Activated T-helper 17 cell treated with anti-CD3 and anti-CD28 coated beads, Interleukin-2, amount 50 U/mL, for 72 hours (primary cell): ENCODE results near the gene MBP. TPM values are rescaled to one million over a fixed set of nuclear protein-coding genes. Genes with fewer than 3 reads are reported as not detected.
"Not testable (repeated sequence)": the region's sequence is repeated elsewhere in the genome, so short reads cannot be mapped to it uniquely, and the experiment has no call there.

Experiments used
- ATAC-seq: fragments of 150-1000 bp; cut with Tn5 transposase; replicated peaks from 2 replicates; pipeline ENCODE4 v1.10.0; 2021; ENCODE audit warnings: mild to moderate bottlenecking, moderate library complexity
- H3K27ac Mint-ChIP-seq: one replicate; pipeline ENCODE4 v1.8.0; 2022; ENCODE audit warnings: mixed read lengths
- H3K27me3 Mint-ChIP-seq: one replicate; pipeline ENCODE4 v1.8.0; 2022; ENCODE audit warnings: mixed read lengths
- H3K36me3 Mint-ChIP-seq: one replicate; pipeline ENCODE4 v1.8.0; 2022; ENCODE audit warnings: low read depth, mild to moderate bottlenecking, mixed read lengths
- H3K4me1 Mint-ChIP-seq: one replicate; pipeline ENCODE4 v1.8.0; 2022; ENCODE audit warnings: mixed read lengths
- H3K4me3 Mint-ChIP-seq: one replicate; pipeline ENCODE4 v1.8.0; 2022; ENCODE audit warnings: mild to moderate bottlenecking, mixed read lengths
- H3K9me3 Mint-ChIP-seq: one replicate; pipeline ENCODE4 v1.8.0; 2022; ENCODE audit warnings: mixed read lengths
- total RNA-seq, 2 donors: library from RNA; stranded (reverse); gene quantifications; one replicate each; pipeline ENCODE4 v1.2.3, GENCODE V29; 2022

The MBP gene
- total RNA-seq, 2 donors from 2014 or later, result 55.7 to 66.5 TPM

GRCh38 chr18:76972241-76972640 is 160.3 kb downstream of the MBP start:
- ATAC-seq, result no peak
- no peaks in the 10 kb centered on the region for H3K9me3 Mint-ChIP-seq
- no peaks in the 10 kb centered on the region for H3K27me3 Mint-ChIP-seq
- no peak overlapping the region for H3K4me3 Mint-ChIP-seq
- no peak overlapping the region for H3K27ac Mint-ChIP-seq
- H3K4me1 Mint-ChIP-seq, result no peaks in the 10 kb centered on the region
- peaks cover 13% of the 10 kb centered on the region for H3K36me3 Mint-ChIP-seq

GRCh38 chr18:76970770-76971559 is 161.6 kb downstream of the MBP start:
- H3K4me1 Mint-ChIP-seq, result no peaks in the 10 kb centered on the region
- ATAC-seq, result no peak
- H3K4me3 Mint-ChIP-seq, result no peak overlapping the region
- H3K9me3 Mint-ChIP-seq, result no peaks in the 10 kb centered on the region
- H3K27ac Mint-ChIP-seq, result no peak overlapping the region
- H3K27me3 Mint-ChIP-seq, result no peaks in the 10 kb centered on the region
- peaks cover 13% of the 10 kb centered on the region for H3K36me3 Mint-ChIP-seq

GRCh38 chr18:76967721-76968472 is 164.7 kb downstream of the MBP start:
- Mint-ChIP-seq H3K9me3 (no peaks in the 10 kb centered on the region), H3K4me3 (no peak overlapping the region), H3K36me3 (peaks cover 13% of the 10 kb centered on the region), H3K27me3 (no peaks in the 10 kb centered on the region), H3K4me1 (peaks cover 22% of the 10 kb centered on the region), H3K27ac (no peak overlapping the region)
- ATAC-seq, result peak; percentile 39

GRCh38 chr18:76967299-76967698 is 165.3 kb downstream of the MBP start:
- ATAC-seq, H3K27ac Mint-ChIP-seq, H3K9me3 Mint-ChIP-seq, H3K4me3 Mint-ChIP-seq, H3K27me3 Mint-ChIP-seq: not testable (repeated sequence)
- peaks cover 13% of the 10 kb centered on the region for H3K36me3 Mint-ChIP-seq
- H3K4me1 Mint-ChIP-seq, result peaks cover 24% of the 10 kb centered on the region

DNA sequence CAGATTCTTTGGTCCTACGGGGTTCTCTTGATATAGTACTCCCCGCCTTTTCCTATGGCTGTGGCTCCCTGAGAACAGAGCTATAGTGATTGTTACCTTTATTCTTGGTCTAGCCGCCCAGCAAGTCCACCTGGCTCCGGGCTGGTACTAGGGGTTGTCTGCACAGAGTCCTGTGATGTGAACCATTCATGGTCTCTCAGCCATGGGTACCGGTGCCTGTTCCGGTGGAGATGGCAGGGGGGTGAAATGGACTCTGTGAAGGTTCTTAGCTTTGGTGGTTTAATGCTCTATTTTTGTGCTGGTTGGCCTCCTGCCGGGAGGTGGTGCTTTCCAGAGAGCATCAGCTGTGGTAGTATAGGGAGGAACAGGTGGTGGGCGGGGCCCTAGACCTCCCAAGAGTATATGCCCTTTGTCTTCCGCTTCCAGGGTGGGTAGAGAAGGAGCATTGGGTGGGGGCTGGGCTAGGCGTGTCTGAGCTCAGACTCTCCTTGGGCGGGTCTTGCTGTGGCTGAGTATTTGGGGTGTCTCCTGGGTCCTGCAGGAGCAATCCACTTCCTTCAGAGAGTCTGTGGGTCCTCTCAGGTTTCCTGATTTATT is 166.9 kb downstream of the MBP start:
- not testable (repeated sequence) for H3K27me3 Mint-ChIP-seq, ATAC-seq, H3K4me3 Mint-ChIP-seq, H3K9me3 Mint-ChIP-seq
- H3K4me1 Mint-ChIP-seq, result peaks cover 24% of the 10 kb centered on the region
- peak overlapping the region; percentile 13 for H3K27ac Mint-ChIP-seq
- peaks cover 13% of the 10 kb centered on the region for H3K36me3 Mint-ChIP-seq

DNA sequence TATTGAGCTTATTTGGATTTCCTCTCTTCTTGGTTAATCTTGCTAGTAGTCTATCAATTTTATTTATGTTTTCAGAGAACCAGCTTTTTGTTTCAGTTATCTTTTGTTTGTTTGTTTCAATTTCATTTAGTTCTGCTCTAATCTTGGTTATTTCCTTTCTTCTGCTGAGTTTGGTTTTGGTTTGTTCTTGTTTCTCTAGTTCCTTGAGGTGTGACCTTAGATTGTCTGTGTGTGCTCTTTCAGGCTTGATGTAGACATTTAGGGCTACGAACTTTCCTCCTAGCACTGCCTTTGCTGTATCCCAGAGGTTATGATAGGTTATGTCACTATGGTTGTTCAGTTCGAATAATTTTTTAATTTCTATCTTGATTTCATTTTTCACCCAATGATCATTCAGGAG is 168.6 kb downstream of the MBP start:
- Mint-ChIP-seq H3K4me3 (peak overlapping the region; percentile 13), H3K36me3 (peaks cover 5% of the 10 kb centered on the region), H3K9me3 (no peaks in the 10 kb centered on the region), H3K4me1 (peaks cover 24% of the 10 kb centered on the region), H3K27ac (peak overlapping the region; percentile 63), H3K27me3 (no peaks in the 10 kb centered on the region)
- ATAC-seq, result no peak

DNA sequence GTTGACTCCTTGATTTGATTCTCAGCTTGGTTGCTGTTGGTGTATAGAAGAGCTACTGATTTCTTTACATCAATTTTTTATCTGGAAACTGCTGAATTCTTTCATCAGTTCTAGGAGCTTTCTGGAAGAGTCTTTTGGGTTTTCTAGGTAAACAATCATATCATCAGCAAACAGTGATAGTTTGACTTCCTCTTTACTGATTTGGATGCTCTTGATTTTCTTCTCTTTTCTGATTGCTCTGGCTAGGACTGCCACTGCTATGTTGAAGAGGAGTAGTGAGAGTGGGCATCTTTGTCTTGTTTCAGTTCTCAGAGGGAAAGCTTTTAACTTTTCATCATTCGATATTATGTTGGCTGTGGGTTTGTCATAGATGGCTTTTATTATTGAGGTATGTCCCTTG is 169.7 kb downstream of the MBP start:
- Mint-ChIP-seq H3K27me3 (no peaks in the 10 kb centered on the region), H3K4me1 (peaks cover 24% of the 10 kb centered on the region), H3K4me3 (no peak overlapping the region), H3K27ac (peak overlapping the region; percentile 63), H3K36me3 (peaks cover under 1% of the 10 kb centered on the region), H3K9me3 (no peaks in the 10 kb centered on the region)
- ATAC-seq, result no peak

DNA sequence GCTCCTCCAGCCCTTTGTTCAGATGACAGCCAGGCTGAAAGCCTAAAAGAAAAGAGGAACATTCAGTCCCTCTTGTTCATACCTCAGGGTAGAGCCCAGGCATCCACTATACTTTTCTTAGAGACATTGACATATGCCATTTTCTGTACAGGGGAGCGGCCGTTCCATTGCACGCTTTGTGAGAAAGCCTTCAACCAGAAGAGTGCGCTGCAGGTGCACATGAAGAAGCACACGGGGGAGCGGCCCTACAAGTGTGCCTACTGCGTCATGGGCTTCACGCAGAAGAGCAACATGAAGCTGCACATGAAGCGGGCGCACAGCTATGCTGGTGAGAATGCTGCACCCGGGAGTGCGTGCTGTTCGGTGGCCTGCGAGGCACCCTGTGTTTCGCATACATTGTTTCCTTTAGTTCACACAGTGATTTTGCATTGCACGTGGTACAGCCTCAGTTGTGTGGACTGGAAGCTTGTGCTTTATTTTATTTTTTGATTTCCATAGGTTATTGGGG is 172.0 kb downstream of the MBP start:
- Mint-ChIP-seq H3K36me3 (peaks cover 24% of the 10 kb centered on the region), H3K4me3 (no peak overlapping the region), H3K27me3 (no peaks in the 10 kb centered on the region), H3K4me1 (peaks cover 24% of the 10 kb centered on the region), H3K9me3 (no peaks in the 10 kb centered on the region), H3K27ac (peak overlapping the region; percentile 15)
- no peak for ATAC-seq

DNA sequence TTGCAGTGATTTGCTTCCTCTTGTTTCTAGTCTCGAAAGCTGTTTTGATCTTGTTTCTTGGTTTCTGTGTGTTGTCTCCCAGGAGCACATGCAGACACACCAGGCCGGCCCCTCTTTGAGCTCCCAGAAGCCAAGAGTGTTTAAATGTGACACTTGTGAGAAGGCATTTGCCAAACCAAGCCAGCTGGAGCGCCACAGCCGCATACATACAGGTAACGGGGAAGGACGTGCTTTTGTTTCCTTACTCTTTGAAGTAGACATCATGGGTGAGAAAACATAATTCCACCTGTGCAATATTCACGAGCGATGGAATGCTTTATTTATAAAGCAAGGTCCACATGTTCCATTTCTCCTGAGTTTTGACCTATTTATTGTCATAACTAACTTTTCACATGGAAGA is 173.0 kb downstream of the MBP start:
- peaks cover 25% of the 10 kb centered on the region for H3K36me3 Mint-ChIP-seq

GRCh38 chr18:76958692-76959341 is 173.8 kb downstream of the MBP start:
- Mint-ChIP-seq H3K9me3 (no peaks in the 10 kb centered on the region), H3K27me3 (no peaks in the 10 kb centered on the region), H3K4me1 (peaks cover 11% of the 10 kb centered on the region), H3K4me3 (no peak overlapping the region), H3K27ac (no peak overlapping the region), H3K36me3 (peaks cover 33% of the 10 kb centered on the region)
- ATAC-seq, result no peak

More for the DNA sequence above, 173.0 kb downstream of the MBP start:
- Mint-ChIP-seq H3K4me1 (peaks cover 16% of the 10 kb centered on the region), H3K27me3 (no peaks in the 10 kb centered on the region), H3K4me3 (no peak overlapping the region), H3K27ac (no peak overlapping the region), H3K9me3 (no peaks in the 10 kb centered on the region)
- no peak for ATAC-seq

- Mint-ChIP-seq H3K27ac (peak overlapping the region; percentile 31), H3K9me3 (no peaks in the 10 kb centered on the region), H3K4me3 (no peak overlapping the region), H3K4me1 (no peaks in the 10 kb centered on the region), H3K36me3 (peaks cover 41% of the 10 kb centered on the region), H3K27me3 (no peaks in the 10 kb centered on the region)
- ATAC-seq, result no peak
Measured at GRCh38 chr18:76957384-76958355, 174.9 kb downstream of the MBP start.

DNA sequence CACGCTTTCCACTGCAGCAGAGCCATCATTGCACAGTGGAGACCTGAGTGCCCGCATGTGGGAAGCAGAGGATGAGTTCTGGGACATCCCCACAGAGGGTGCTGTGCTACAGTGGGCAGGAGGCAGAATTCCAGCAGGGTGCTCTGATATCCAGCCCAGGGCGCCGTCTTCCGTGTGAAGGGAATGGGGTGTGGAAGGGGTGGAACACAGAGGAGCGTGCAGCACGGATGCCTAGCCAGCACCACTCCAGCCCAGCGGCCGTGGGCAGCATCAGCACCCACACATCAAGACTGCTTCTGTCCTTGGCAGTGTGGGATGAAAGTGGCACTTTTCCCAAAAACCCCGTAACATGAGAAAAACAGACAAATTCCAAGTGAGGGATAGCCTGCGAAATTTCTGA is 175.9 kb downstream of the MBP start:
- ATAC-seq, result no peak
- Mint-ChIP-seq H3K4me1 (peaks cover under 1% of the 10 kb centered on the region), H3K27ac (no peak overlapping the region), H3K36me3 (peaks cover 51% of the 10 kb centered on the region), H3K27me3 (no peaks in the 10 kb centered on the region), H3K9me3 (no peaks in the 10 kb centered on the region), H3K4me3 (no peak overlapping the region)

DNA sequence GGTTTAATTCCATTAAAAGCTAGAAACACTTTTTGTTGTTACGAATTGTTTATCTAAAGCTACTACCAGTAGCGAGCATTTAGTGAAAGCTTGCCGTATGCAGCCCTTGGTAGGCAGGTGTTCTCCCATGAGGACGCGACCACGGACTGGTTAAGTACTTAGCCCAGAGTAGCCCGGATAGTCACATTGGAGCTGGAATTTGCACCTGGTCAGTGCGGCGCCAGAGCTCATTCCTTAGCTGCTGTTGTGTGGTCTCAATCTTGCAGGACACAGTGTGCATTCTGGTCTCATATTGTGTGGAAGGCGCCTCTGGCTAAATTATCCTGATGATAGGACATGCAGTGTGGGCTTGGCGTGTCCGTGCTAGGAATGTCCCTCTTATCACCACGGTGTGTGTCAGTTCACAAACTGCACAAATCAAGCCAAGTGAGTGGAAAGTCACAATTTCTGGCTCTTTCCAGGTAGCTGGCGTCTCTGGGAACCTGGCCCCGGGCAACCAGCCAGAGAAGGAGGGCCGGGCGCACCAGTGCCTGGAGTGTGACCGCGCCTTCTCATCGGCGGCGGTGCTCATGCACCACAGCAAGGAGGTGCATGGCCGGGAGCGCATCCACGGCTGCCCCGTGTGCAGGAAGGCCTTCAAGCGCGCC is 176.9 kb downstream of the MBP start:
- no peaks in the 10 kb centered on the region for H3K9me3 Mint-ChIP-seq
- H3K27me3 Mint-ChIP-seq, result no peaks in the 10 kb centered on the region
- no peak overlapping the region for H3K4me3 Mint-ChIP-seq
- no peak overlapping the region for H3K27ac Mint-ChIP-seq
- ATAC-seq, result no peak
- peaks cover 7% of the 10 kb centered on the region for H3K4me1 Mint-ChIP-seq
- H3K36me3 Mint-ChIP-seq, result peaks cover 59% of the 10 kb centered on the region
